HCT116 (cell line): ENCODE data around the gene PML. TPM values are rescaled to one million over a fixed set of nuclear protein-coding genes. Genes with fewer than 3 reads are reported as not detected.

ENCODE experiments used
- ATAC-seq: fragments of 200-7000 bp; cut with Tn5 transposase; 2 replicates; pipeline ENCODE4 v1.9.1; 2020; ENCODE audit warnings: mild to moderate bottlenecking, moderate library complexity
- BruUV-seq: library from RNA; stranded (reverse); fragments of 400-500 nt; replicated peaks from 2 replicates; lab custom pipeline; 2021; lab: Mats Ljungman, UMichigan
- CTCF ChIA-PET: fragments of 300-600 bp; sonication (Branson Sonifier 250); formaldehyde crosslinking; loops from one replicate; lab custom pipeline; 2021; ENCODE audit warnings: antibody characterized with exemption; lab: Charles Lee
- POLR2A ChIA-PET: fragments of 300-600, 350-600 bp; sonication (Branson Sonifier 250); formaldehyde crosslinking; loops from one replicate; lab custom pipeline; 2021; ENCODE audit warnings: antibody characterized with exemption; lab: Charles Lee
- RAD21 ChIA-PET, 2 experiments: fragments of 300-600 bp; sonication (Branson Sonifier 250); formaldehyde crosslinking; loops; one replicate each; lab custom pipeline; 2023; ENCODE audit warnings: low total read pairs in 2 of 2; ENCODE audit not compliant: uncharacterized antibody in 2 of 2, unreplicated experiment in 2 of 2, low non-redundant PET in 1 of 2; lab: Charles Lee
- DNase-seq: peaks from one replicate; pipeline ENCODE4 v3.0.0-alpha.2; 2010; ENCODE audit warnings: low read depth, low spot score
- H2AFZ ChIP-seq: fragments of 200-600 bp; shearing (Covaris generic), sonication (generic); 2 replicates; pipeline ENCODE4 v1.6.1; 2017; ENCODE audit warnings: low read depth, mixed run types, mixed read lengths, antibody characterized with exemption, low read length; ENCODE audit not compliant: poor library complexity, severe bottlenecking
- H3K27ac ChIP-seq: 2 replicates; pipeline ENCODE4 v1.5.1; 2012; ENCODE audit warnings: low read depth, low read length
- H3K27me3 ChIP-seq: fragments of 200-600 bp; sonication (generic); 2 replicates; pipeline ENCODE4 v1.6.1; 2016; ENCODE audit warnings: mixed run types, low read length, mixed read lengths; ENCODE audit not compliant: insufficient read depth
- H3K36me3 ChIP-seq, 2 experiments: fragments of 200-500 bp in 1 of 2; fragments of 200-600 bp in 1 of 2; sonication (Bioruptor generic) in 1 of 2; sonication (generic) in 1 of 2; 2 replicates each; pipeline versions ENCODE4 v1.5.1 to v1.6.1; 2014 to 2016; ENCODE audit warnings: low read length in 2 of 2, inconsistent platforms in 1 of 2, mixed read lengths in 1 of 2, mixed run types in 1 of 2; ENCODE audit not compliant: insufficient read depth in 2 of 2, control insufficient read depth in 1 of 2
- H3K4me1 ChIP-seq, 2 experiments: fragments of 200-600 bp in 1 of 2; sonication (generic) in 1 of 2; 2 replicates each; pipeline versions ENCODE4 v1.5.1 to v1.6.1; 2012 to 2017; ENCODE audit warnings: low read length in 2 of 2, inconsistent platforms in 1 of 2, mild to moderate bottlenecking in 1 of 2, mixed read lengths in 1 of 2, mixed run types in 1 of 2, moderate library complexity in 1 of 2; ENCODE audit not compliant: insufficient read depth in 2 of 2, control insufficient read depth in 1 of 2
- H3K4me2 ChIP-seq: fragments of 200-600 bp; sonication (generic); 2 replicates; pipeline ENCODE4 v1.6.1; 2017; ENCODE audit warnings: mixed run types, low read length, mixed read lengths
- H3K4me3 ChIP-seq, 2 experiments: fragments of 200-600 bp in 1 of 2; sonication (generic) in 1 of 2; replicated peaks in 1 of 2; 2 replicates each; pipeline ENCODE4 v1.5.1; 2011 to 2016; ENCODE audit warnings: low read length in 2 of 2, control low read depth in 1 of 2, low read depth in 1 of 2, mild to moderate bottlenecking in 1 of 2, mixed read lengths in 1 of 2, mixed run types in 1 of 2
- H3K79me2 ChIP-seq: fragments of 200-600 bp; sonication (generic); 2 replicates; pipeline ENCODE4 v1.6.1; 2017; ENCODE audit warnings: mild to moderate bottlenecking, mixed run types, low read length, moderate library complexity, mixed read lengths; ENCODE audit not compliant: insufficient read depth
- H3K9ac ChIP-seq: fragments of 200-600 bp; sonication (generic); 2 replicates; pipeline ENCODE4 v1.6.1; 2016; ENCODE audit warnings: low read length, mixed read lengths
- H3K9me2 ChIP-seq: fragments of 200-600 bp; sonication (generic), shearing (Covaris generic); 2 replicates; pipeline ENCODE4 v1.6.1; 2017; ENCODE audit warnings: mixed run types, mild to moderate bottlenecking, moderate library complexity; ENCODE audit not compliant: insufficient read depth
- H3K9me3 ChIP-seq, 2 experiments: fragments of 200-500 bp in 1 of 2; fragments of 200-600 bp in 1 of 2; sonication (Bioruptor generic) in 1 of 2; sonication (generic) in 1 of 2; 2 replicates each; pipeline ENCODE4 v1.6.1; 2014 to 2017; ENCODE audit warnings: low read length in 2 of 2, mixed read lengths in 2 of 2, inconsistent platforms in 1 of 2, low read depth in 1 of 2, mild to moderate bottlenecking in 1 of 2, mixed run types in 1 of 2, moderate library complexity in 1 of 2; ENCODE audit not compliant: control insufficient read depth in 1 of 2, insufficient read depth in 1 of 2
- H4K20me1 ChIP-seq: fragments of 200-600 bp; sonication (generic), shearing (Covaris generic); 2 replicates; pipeline ENCODE4 v1.6.1; 2017; ENCODE audit warnings: mixed run types, mild to moderate bottlenecking, moderate library complexity; ENCODE audit not compliant: insufficient read depth
- CBX3 ChIP-seq: IDR thresholded peaks from 2 replicates; pipeline ENCODE4 v1.6.1; 2012; ENCODE audit warnings: low read depth
- CEBPB ChIP-seq: IDR thresholded peaks from 2 replicates; pipeline ENCODE4 v1.6.1; 2012; ENCODE audit warnings: low read depth
- EGR1 ChIP-seq: IDR thresholded peaks from 2 replicates; pipeline ENCODE4 v1.6.1; 2012; ENCODE audit warnings: low read depth
- EZH2 ChIP-seq: fragments of 200-600 bp; sonication (generic); IDR thresholded peaks from 2 replicates; pipeline ENCODE4 v1.6.1; 2017; ENCODE audit warnings: antibody characterized with exemption, mixed run types
- EZH2phosphoT487 ChIP-seq: fragments of 200-600 bp; IDR thresholded peaks from 2 replicates; pipeline ENCODE4 v1.6.1; 2018; ENCODE audit warnings: antibody characterized with exemption, borderline replicate concordance
- FOSL1 ChIP-seq: IDR thresholded peaks from 2 replicates; pipeline ENCODE4 v1.6.1; 2012; ENCODE audit warnings: low read depth
- JUND ChIP-seq: IDR thresholded peaks from 2 replicates; pipeline ENCODE4 v1.6.1; 2012
- MAX ChIP-seq: IDR thresholded peaks from 2 replicates; pipeline ENCODE4 v1.6.1; 2012
- POLR2A ChIP-seq: IDR thresholded peaks from 2 replicates; pipeline ENCODE4 v1.7.0; 2011; ENCODE audit warnings: borderline replicate concordance; ENCODE audit not compliant: insufficient read depth, insufficient read length; ENCODE audit errors: extremely low read depth
- POLR2AphosphoS5 ChIP-seq: IDR thresholded peaks from 2 replicates; pipeline ENCODE4 v1.6.1; 2011; ENCODE audit warnings: mild to moderate bottlenecking, low read depth, low read length, moderate library complexity
- RAD21 ChIP-seq: IDR thresholded peaks from 2 replicates; pipeline ENCODE4 v1.6.1; 2012; ENCODE audit warnings: low read depth, mild to moderate bottlenecking
- SIN3A ChIP-seq: IDR thresholded peaks from 2 replicates; pipeline ENCODE4 v1.6.1; 2012; ENCODE audit warnings: low read depth
- SP1 ChIP-seq: IDR thresholded peaks from 2 replicates; pipeline ENCODE4 v1.6.1; 2012; ENCODE audit warnings: low read depth
- SRF ChIP-seq: IDR thresholded peaks from 2 replicates; pipeline ENCODE4 v1.6.1; 2012; ENCODE audit warnings: low read depth
- TCF7L2 ChIP-seq: IDR thresholded peaks from 2 replicates; pipeline ENCODE4 v1.7.0; 2011; ENCODE audit warnings: borderline replicate concordance, inconsistent platforms; ENCODE audit not compliant: insufficient read depth, insufficient read length; ENCODE audit errors: extremely low read depth
- intact Hi-C: fragments of 100-400 bp; cut with micrococcal nuclease; formaldehyde crosslinking; loops from 2 replicates; pipeline ENCODE4 v1.10.0; 2022
- total RNA-seq: library from RNA; stranded (reverse); gene quantifications from one replicate; pipeline ENCODE4 v1.2.1, GENCODE V29; 2021; ENCODE audit not compliant: unreplicated experiment
- TF ChIP-seq, protein P1 (sequence below): IDR thresholded peaks from 2 replicates; pipeline ENCODE4 v1.6.1; 2012
- TF ChIP-seq, protein P2 (sequence below), 3 experiments: fragments of 200-600 bp in 1 of 3; sonication (generic) in 1 of 3; IDR thresholded peaks in 2 of 3; conservative IDR thresholded peaks in 1 of 3; 2 replicates each; pipeline ENCODE4 v1.5.1; 2012 to 2017; ENCODE audit warnings: low read depth in 2 of 3, low read length in 2 of 3, antibody characterized with exemption in 1 of 3, borderline replicate concordance in 1 of 3, control low read depth in 1 of 3, mild to moderate bottlenecking in 1 of 3, mixed read lengths in 1 of 3, mixed run types in 1 of 3, moderate library complexity in 1 of 3; ENCODE audit not compliant: insufficient read depth in 1 of 3
- TF ChIP-seq, protein P3 (sequence below): IDR thresholded peaks from 2 replicates; pipeline ENCODE4 v1.6.1; 2011; ENCODE audit warnings: mild to moderate bottlenecking, low read length, moderate library complexity; ENCODE audit not compliant: insufficient replicate concordance; ENCODE audit errors: extremely low read depth

Gene PML
- total RNA-seq, 1 experiment from 2014 or later: 28.1 TPM

- H4K20me1 ChIP-seq: no peaks in the 10 kb centered on the region
- H3K9ac ChIP-seq: no peak overlapping the region
- ChIA-PET CTCF (interaction anchor here (1.3 kb wide), 1 partner anchor 12 kb away, joined by 3 read pairs; no protein-coding TSS in a partner anchor), POLR2A (no interaction called here), RAD21 (no interaction called here)
- H3K4me2 ChIP-seq: no peak overlapping the region
- no peak overlapping the region for H3K27ac ChIP-seq
- ATAC-seq (no peak), DNase-seq (no peak)
- no peaks in the 10 kb centered on the region; a peak in 2 of 4 replicates for H3K36me3 ChIP-seq
- H3K4me3 ChIP-seq: no peak overlapping the region
- no peaks in the 10 kb centered on the region for H3K27me3 ChIP-seq
- no peaks in the 10 kb centered on the region for H3K4me1 ChIP-seq
- intact Hi-C loops: no loop called here
- no peak overlapping the region for H2AFZ ChIP-seq
- no peaks in the 10 kb centered on the region for H3K79me2 ChIP-seq
- BruUV-seq: no TSS peak
- H3K9me3 ChIP-seq: no peaks in the 10 kb centered on the region
- TF ChIP-seq SIN3A (no peak), SRF (no peak), RAD21 (no peak), SP1 (no peak)
- H3K9me2 ChIP-seq: no peaks in the 10 kb centered on the region
Observed at GRCh38 chr15:74024687-74025086, 30.2 kb downstream of the PML start.

DNA sequence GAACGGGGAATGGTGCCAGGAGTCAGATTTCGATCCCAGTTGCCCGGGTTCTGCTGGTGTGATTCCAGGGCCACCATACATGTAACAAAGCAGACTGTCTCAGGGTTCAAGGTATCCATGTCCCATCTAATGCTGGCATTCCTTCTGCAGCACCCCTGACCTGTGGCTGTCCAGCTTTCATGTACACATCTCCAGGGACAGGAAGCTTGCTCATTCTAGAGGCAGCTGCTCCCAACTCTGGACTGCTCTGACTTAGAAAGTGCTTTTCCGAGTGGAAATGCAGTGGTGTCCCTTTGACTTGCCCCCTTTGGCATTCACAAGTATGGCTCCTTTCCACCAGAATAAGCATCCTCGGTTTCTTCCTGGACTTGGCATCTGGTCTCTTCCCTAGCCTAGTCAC, 30.9 kb downstream of the PML start:
- ATAC-seq: no peak
- H3K36me3 ChIP-seq: no peaks in the 10 kb centered on the region; a peak in 2 of 4 replicates
- RAD21 ChIA-PET: no interaction called here
- no peak for TF ChIP-seq POLR2AphosphoS5
- TF ChIP-seq POLR2A: no peak
- no peak for TF ChIP-seq SP1
- no peak for TF ChIP-seq JUND
- TF ChIP-seq SIN3A: no peak
- TF ChIP-seq, protein P1, sequence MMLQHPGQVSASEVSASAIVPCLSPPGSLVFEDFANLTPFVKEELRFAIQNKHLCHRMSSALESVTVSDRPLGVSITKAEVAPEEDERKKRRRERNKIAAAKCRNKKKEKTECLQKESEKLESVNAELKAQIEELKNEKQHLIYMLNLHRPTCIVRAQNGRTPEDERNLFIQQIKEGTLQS: no peak
- TF ChIP-seq, protein P2, sequence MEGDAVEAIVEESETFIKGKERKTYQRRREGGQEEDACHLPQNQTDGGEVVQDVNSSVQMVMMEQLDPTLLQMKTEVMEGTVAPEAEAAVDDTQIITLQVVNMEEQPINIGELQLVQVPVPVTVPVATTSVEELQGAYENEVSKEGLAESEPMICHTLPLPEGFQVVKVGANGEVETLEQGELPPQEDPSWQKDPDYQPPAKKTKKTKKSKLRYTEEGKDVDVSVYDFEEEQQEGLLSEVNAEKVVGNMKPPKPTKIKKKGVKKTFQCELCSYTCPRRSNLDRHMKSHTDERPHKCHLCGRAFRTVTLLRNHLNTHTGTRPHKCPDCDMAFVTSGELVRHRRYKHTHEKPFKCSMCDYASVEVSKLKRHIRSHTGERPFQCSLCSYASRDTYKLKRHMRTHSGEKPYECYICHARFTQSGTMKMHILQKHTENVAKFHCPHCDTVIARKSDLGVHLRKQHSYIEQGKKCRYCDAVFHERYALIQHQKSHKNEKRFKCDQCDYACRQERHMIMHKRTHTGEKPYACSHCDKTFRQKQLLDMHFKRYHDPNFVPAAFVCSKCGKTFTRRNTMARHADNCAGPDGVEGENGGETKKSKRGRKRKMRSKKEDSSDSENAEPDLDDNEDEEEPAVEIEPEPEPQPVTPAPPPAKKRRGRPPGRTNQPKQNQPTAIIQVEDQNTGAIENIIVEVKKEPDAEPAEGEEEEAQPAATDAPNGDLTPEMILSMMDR (IDR thresholded peaks at IDR 0.05 in 2 of 3, conservative IDR thresholded peaks at IDR 0.05 in 1 of 3; ENCODE audit: borderline replicate concordance in 1 of 3, insufficient read depth in 1 of 3, low read depth in 2 of 3, low read length in 2 of 3): no peak
- TF ChIP-seq, protein P3, sequence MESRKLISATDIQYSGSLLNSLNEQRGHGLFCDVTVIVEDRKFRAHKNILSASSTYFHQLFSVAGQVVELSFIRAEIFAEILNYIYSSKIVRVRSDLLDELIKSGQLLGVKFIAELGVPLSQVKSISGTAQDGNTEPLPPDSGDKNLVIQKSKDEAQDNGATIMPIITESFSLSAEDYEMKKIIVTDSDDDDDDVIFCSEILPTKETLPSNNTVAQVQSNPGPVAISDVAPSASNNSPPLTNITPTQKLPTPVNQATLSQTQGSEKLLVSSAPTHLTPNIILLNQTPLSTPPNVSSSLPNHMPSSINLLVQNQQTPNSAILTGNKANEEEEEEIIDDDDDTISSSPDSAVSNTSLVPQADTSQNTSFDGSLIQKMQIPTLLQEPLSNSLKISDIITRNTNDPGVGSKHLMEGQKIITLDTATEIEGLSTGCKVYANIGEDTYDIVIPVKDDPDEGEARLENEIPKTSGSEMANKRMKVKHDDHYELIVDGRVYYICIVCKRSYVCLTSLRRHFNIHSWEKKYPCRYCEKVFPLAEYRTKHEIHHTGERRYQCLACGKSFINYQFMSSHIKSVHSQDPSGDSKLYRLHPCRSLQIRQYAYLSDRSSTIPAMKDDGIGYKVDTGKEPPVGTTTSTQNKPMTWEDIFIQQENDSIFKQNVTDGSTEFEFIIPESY: no peak
- no peak for TF ChIP-seq CEBPB
- no peak for TF ChIP-seq EGR1
- TF ChIP-seq TCF7L2: no peak
- TF ChIP-seq CBX3: no peak
- TF ChIP-seq EZH2: no peak
- TF ChIP-seq MAX: no peak
- TF ChIP-seq FOSL1: no peak
- TF ChIP-seq EZH2phosphoT487: no peak

More for the DNA sequence above, 30.9 kb downstream of the PML start:
- POLR2A ChIA-PET: no interaction called here
- Histone ChIP-seq H2AFZ (no peak overlapping the region), H3K9me2 (no peaks in the 10 kb centered on the region), H4K20me1 (no peaks in the 10 kb centered on the region), H3K27me3 (no peaks in the 10 kb centered on the region), H3K4me3 (no peak overlapping the region), H3K9me3 (no peaks in the 10 kb centered on the region), H3K4me2 (no peak overlapping the region), H3K4me1 (no peaks in the 10 kb centered on the region), H3K79me2 (no peaks in the 10 kb centered on the region), H3K27ac (no peak overlapping the region), H3K9ac (no peak overlapping the region)
- DNase-seq: no peak
- BruUV-seq: no TSS peak
- CTCF ChIA-PET: no interaction called here
- intact Hi-C loops: no loop called here
